ENCODE measurements around the gene LIN7A.

Gene LIN7A

GRCh38 chr12:80862531-80862930, 75.2 kb downstream of the LIN7A start:
- Histone ChIP-seq H3K27me3 (replicated peaks) (no peaks in the 10 kb centered on the region), H3K27ac (no peak overlapping the region), H3K4me3 (ENCODE audit: low read depth, low read length) (no peak overlapping the region), H3K36me3 (replicated peaks) (no peaks in the 10 kb centered on the region)
- no peak for TF ChIP-seq CTCF (IDR thresholded peaks at IDR 0.05; ENCODE audit: low read depth, low read length, missing control alignments)
- in situ Hi-C loops (cut with HindIII; ENCODE audit: low pct_ligation_motif_present, low sequenced_read_pairs), result no loop called here
- no peak for DNase-seq

GRCh38 chr12:80861641-80862378, 75.9 kb downstream of the LIN7A start:
- in situ Hi-C loops (cut with HindIII; ENCODE audit: low pct_ligation_motif_present, low sequenced_read_pairs), result no loop called here
- H3K27ac ChIP-seq, result no peak overlapping the region
- no peak overlapping the region for H3K4me3 ChIP-seq (ENCODE audit: low read depth, low read length)
- H3K36me3 ChIP-seq (replicated peaks), result no peaks in the 10 kb centered on the region
- TF ChIP-seq CTCF (IDR thresholded peaks at IDR 0.05; ENCODE audit: low read depth, low read length, missing control alignments), result no peak
- no peak for DNase-seq
- H3K27me3 ChIP-seq (replicated peaks), result no peaks in the 10 kb centered on the region

GRCh38 chr12:80860928-80861327, 76.8 kb downstream of the LIN7A start:
- Histone ChIP-seq H3K27me3 (replicated peaks) (no peaks in the 10 kb centered on the region), H3K27ac (no peak overlapping the region), H3K36me3 (replicated peaks) (no peaks in the 10 kb centered on the region), H3K4me3 (ENCODE audit: low read depth, low read length) (no peak overlapping the region)
- no peak for TF ChIP-seq CTCF (IDR thresholded peaks at IDR 0.05; ENCODE audit: low read depth, low read length, missing control alignments)
- in situ Hi-C loops (cut with HindIII; ENCODE audit: low pct_ligation_motif_present, low sequenced_read_pairs), result no loop called here
- DNase-seq, result no peak

GRCh38 chr12:80860206-80860605, 77.5 kb downstream of the LIN7A start:
- DNase-seq, result no peak
- in situ Hi-C loops (cut with HindIII; ENCODE audit: low pct_ligation_motif_present, low sequenced_read_pairs), result no loop called here
- no peaks in the 10 kb centered on the region for H3K27me3 ChIP-seq (replicated peaks)
- TF ChIP-seq CTCF (IDR thresholded peaks at IDR 0.05; ENCODE audit: low read depth, low read length, missing control alignments), result no peak
- H3K36me3 ChIP-seq (replicated peaks), result no peaks in the 10 kb centered on the region
- no peak overlapping the region for H3K4me3 ChIP-seq (ENCODE audit: low read depth, low read length)
- H3K27ac ChIP-seq, result no peak overlapping the region

- no peak for TF ChIP-seq CTCF (IDR thresholded peaks at IDR 0.05; ENCODE audit: low read depth, low read length, missing control alignments)
- in situ Hi-C loops (cut with HindIII; ENCODE audit: low pct_ligation_motif_present, low sequenced_read_pairs), result no loop called here
- Histone ChIP-seq H3K27ac (no peak overlapping the region), H3K4me3 (ENCODE audit: low read depth, low read length) (no peak overlapping the region), H3K27me3 (replicated peaks) (no peaks in the 10 kb centered on the region), H3K36me3 (replicated peaks) (no peaks in the 10 kb centered on the region)
- no peak for DNase-seq
These were observed 79.4 kb downstream of the LIN7A start for GRCh38 chr12:80858356-80858755.

GRCh38 chr12:80857311-80857710, 80.4 kb downstream of the LIN7A start:
- no peaks in the 10 kb centered on the region for H3K36me3 ChIP-seq (replicated peaks)
- in situ Hi-C loops (cut with HindIII; ENCODE audit: low pct_ligation_motif_present, low sequenced_read_pairs), result no loop called here
- DNase-seq, result peak; percentile 35
- no peaks in the 10 kb centered on the region for H3K27me3 ChIP-seq (replicated peaks)
- no peak for TF ChIP-seq CTCF (IDR thresholded peaks at IDR 0.05; ENCODE audit: low read depth, low read length, missing control alignments)
- no peak overlapping the region for H3K27ac ChIP-seq
- H3K4me3 ChIP-seq (ENCODE audit: low read depth, low read length), result no peak overlapping the region

Data from brain microvascular endothelial cell (primary cell).